Measurements from ENCODE around the gene OR2F2. TPM values are rescaled to one million over a fixed set of nuclear protein-coding genes. Genes with fewer than 3 reads are reported as not detected.

OR2F2 gene
- total RNA-seq, 1 donor from 2014 or later = not detected

- intact Hi-C loops (cut with micrococcal nuclease) = no loop called here
- Mint-ChIP-seq H3K27me3 (no peaks in the 10 kb centered on the region), H3K4me1 (no peaks in the 10 kb centered on the region), H3K4me3 (no peak overlapping the region), H3K27ac (no peak overlapping the region), H3K9me3 (peaks cover 2% of the 10 kb centered on the region), H3K36me3 (ENCODE audit: low read depth) (no peaks in the 10 kb centered on the region)
- ATAC-seq (ENCODE audit: low read depth) (no peak), DNase-seq (no peak)
- ChIA-PET POLR2A (no interaction called here), CTCF (no interaction called here)
- TF ChIP-seq CTCF (IDR thresholded peaks at IDR 0.05) = no peak
Observed at GRCh38 chr7:143973870-143974416, 38.9 kb downstream of the OR2F2 start.

GRCh38 chr7:143974459-143974858, 39.4 kb downstream of the OR2F2 start:
- CTCF ChIA-PET = no interaction called here
- no peak overlapping the region for H3K4me3 Mint-ChIP-seq
- intact Hi-C loops (cut with micrococcal nuclease) = no loop called here
- no peaks in the 10 kb centered on the region for H3K4me1 Mint-ChIP-seq
- ATAC-seq (ENCODE audit: low read depth) (no peak), DNase-seq (no peak)
- POLR2A ChIA-PET = no interaction called here
- no peaks in the 10 kb centered on the region for H3K36me3 Mint-ChIP-seq (ENCODE audit: low read depth)
- no peak for TF ChIP-seq CTCF (IDR thresholded peaks at IDR 0.05)
- H3K27me3 Mint-ChIP-seq = no peaks in the 10 kb centered on the region
- H3K9me3 Mint-ChIP-seq = peaks cover 2% of the 10 kb centered on the region
- H3K27ac Mint-ChIP-seq = no peak overlapping the region

GRCh38 chr7:143975617-143976016, 40.6 kb downstream of the OR2F2 start:
- Mint-ChIP-seq H3K4me3 (no peak overlapping the region), H3K27ac (no peak overlapping the region), H3K9me3 (peaks cover 2% of the 10 kb centered on the region), H3K36me3 (ENCODE audit: low read depth) (no peaks in the 10 kb centered on the region), H3K27me3 (no peaks in the 10 kb centered on the region), H3K4me1 (no peaks in the 10 kb centered on the region)
- ATAC-seq (ENCODE audit: low read depth) (no peak), DNase-seq (no peak)
- TF ChIP-seq CTCF (IDR thresholded peaks at IDR 0.05) = no peak
- ChIA-PET CTCF (no interaction called here), POLR2A (no interaction called here)
- intact Hi-C loops (cut with micrococcal nuclease) = no loop called here

- Mint-ChIP-seq H3K4me3 (no peak overlapping the region), H3K27ac (no peak overlapping the region), H3K36me3 (ENCODE audit: low read depth) (no peaks in the 10 kb centered on the region), H3K9me3 (no peaks in the 10 kb centered on the region), H3K4me1 (no peaks in the 10 kb centered on the region), H3K27me3 (no peaks in the 10 kb centered on the region)
- intact Hi-C loops (cut with micrococcal nuclease) = no loop called here
- TF ChIP-seq CTCF (IDR thresholded peaks at IDR 0.05) = no peak
- ChIA-PET POLR2A (no interaction called here), CTCF (no interaction called here)
- no peak for DNase-seq
- ATAC-seq (ENCODE audit: low read depth) = no peak
Observed at GRCh38 chr7:143978585-143978984, 43.6 kb downstream of the OR2F2 start.

GRCh38 chr7:143979359-143979758, 44.3 kb downstream of the OR2F2 start:
- Mint-ChIP-seq H3K4me3 (no peak overlapping the region), H3K9me3 (no peaks in the 10 kb centered on the region), H3K27ac (no peak overlapping the region), H3K36me3 (ENCODE audit: low read depth) (no peaks in the 10 kb centered on the region), H3K4me1 (no peaks in the 10 kb centered on the region), H3K27me3 (no peaks in the 10 kb centered on the region)
- DNase-seq (no peak), ATAC-seq (ENCODE audit: low read depth) (no peak)
- ChIA-PET POLR2A (no interaction called here), CTCF (no interaction called here)
- intact Hi-C loops (cut with micrococcal nuclease) = no loop called here
- TF ChIP-seq CTCF (IDR thresholded peaks at IDR 0.05) = no peak

Measured in activated B cell treated with CpG ODN at 0.5 μM for 24 hours (primary cell).